22Rv1 (cell line): ENCODE results near the gene ANTXRL.

Source experiments
- ZFX ChIP-seq: fragments of 450-650 bp; IDR thresholded peaks from 2 replicates; pipeline ENCODE4 v1.6.1; 2017; ENCODE audit warnings: antibody characterized with exemption, borderline replicate concordance
- TF ChIP-seq, protein P1 (sequence below): fragments of 450-650 bp; IDR thresholded peaks from 2 replicates; pipeline ENCODE4 v1.5.1; 2017; ENCODE audit warnings: mild to moderate bottlenecking

DNA sequence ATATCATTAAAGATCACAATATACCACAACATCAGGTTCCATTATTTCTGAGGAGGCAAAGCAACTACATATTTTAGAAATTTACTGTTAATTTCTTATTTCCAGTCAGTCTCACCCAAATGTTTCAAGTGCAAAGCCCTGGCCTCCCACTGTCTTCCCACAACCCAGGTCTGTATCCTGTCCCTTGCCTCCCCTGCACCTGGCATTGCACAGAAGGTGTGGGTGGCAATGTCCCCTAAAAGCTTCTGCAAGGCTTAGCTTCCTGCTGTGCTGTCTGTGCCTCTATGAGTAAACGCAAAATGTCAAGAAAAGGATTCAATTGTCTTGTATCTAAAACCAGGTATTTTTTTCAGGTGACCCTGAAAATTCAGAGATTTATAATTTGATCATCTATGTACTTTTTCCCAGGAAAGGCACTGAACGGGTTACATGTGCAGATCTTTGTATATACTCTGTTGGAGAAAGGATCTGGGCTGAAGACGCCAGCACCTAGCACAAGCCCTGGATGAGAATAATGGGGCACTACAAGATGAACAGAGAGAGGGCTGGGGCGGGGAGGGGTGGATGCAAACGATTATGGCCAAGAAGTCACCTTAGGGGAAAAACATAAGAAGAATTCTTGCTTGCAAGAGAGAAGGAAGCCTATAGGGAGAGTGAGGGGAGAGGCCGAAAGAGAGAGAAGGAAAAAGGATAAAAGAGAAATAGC is 3.1 kb upstream of the ANTXRL start:
- TF ChIP-seq, protein P1, sequence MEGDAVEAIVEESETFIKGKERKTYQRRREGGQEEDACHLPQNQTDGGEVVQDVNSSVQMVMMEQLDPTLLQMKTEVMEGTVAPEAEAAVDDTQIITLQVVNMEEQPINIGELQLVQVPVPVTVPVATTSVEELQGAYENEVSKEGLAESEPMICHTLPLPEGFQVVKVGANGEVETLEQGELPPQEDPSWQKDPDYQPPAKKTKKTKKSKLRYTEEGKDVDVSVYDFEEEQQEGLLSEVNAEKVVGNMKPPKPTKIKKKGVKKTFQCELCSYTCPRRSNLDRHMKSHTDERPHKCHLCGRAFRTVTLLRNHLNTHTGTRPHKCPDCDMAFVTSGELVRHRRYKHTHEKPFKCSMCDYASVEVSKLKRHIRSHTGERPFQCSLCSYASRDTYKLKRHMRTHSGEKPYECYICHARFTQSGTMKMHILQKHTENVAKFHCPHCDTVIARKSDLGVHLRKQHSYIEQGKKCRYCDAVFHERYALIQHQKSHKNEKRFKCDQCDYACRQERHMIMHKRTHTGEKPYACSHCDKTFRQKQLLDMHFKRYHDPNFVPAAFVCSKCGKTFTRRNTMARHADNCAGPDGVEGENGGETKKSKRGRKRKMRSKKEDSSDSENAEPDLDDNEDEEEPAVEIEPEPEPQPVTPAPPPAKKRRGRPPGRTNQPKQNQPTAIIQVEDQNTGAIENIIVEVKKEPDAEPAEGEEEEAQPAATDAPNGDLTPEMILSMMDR: no peak
- no peak for TF ChIP-seq ZFX
